SK-N-MC (cell line): ENCODE measurements around the gene GCKR.

Experiments used
- EZH2 ChIP-seq: fragments of 200-600 bp; sonication (generic); IDR thresholded peaks from one replicate; pipeline ENCODE4 v1.6.1; 2017; ENCODE audit warnings: antibody characterized with exemption
- FOXP2 ChIP-seq: optimal IDR thresholded peaks from 2 replicates; pipeline ENCODE3; 2011; ENCODE audit warnings: mild to moderate bottlenecking, moderate library complexity; ENCODE audit not compliant: insufficient read depth; ENCODE audit errors: extremely low read length, control extremely low read depth
- POLR2AphosphoS5 ChIP-seq: IDR thresholded peaks from 2 replicates; pipeline ENCODE4 v1.6.1; 2012; ENCODE audit warnings: mild to moderate bottlenecking, low read depth, low read length, borderline replicate concordance

- peak; percentile 88; the same call in 1 of the 2 replicates for TF ChIP-seq POLR2AphosphoS5
- no peak for TF ChIP-seq EZH2
- no peak for TF ChIP-seq FOXP2
Observed at GRCh38 chr2:27489498-27490397, 6.9 kb upstream of the GCKR start, which contains the start of gene IFT172.
